K562 (cell line): ENCODE measurements around the gene DENND6B. TPM values are rescaled to one million over a fixed set of nuclear protein-coding genes. Genes with fewer than 3 reads are reported as not detected.

Experiments
- HNRNPLL ChIP-seq: fragments of 200-400 bp; formaldehyde crosslinking; IDR thresholded peaks from 2 replicates; pipeline ENCODE4 v1.6.1; 2017; ENCODE audit warnings: low read length, low read depth, mild to moderate bottlenecking; ENCODE audit not compliant: poor library complexity, severe bottlenecking
- L3MBTL2 ChIP-seq: fragments of 450-650 bp; IDR thresholded peaks from 2 replicates; pipeline ENCODE4 v1.6.1; 2016; ENCODE audit warnings: mild to moderate bottlenecking, moderate library complexity
- MCM7 ChIP-seq, 2 experiments: fragments of 450-650 bp; IDR thresholded peaks; 2 replicates each; pipeline ENCODE4 v1.6.1; 2016 to 2018
- MEIS2 ChIP-seq: fragments of 450-650 bp; IDR thresholded peaks from 2 replicates; pipeline ENCODE4 v1.6.1; 2014; ENCODE audit warnings: mild to moderate bottlenecking; ENCODE audit not compliant: partially characterized antibody
- MGA ChIP-seq: fragments of 450-650 bp; IDR thresholded peaks from 2 replicates; pipeline ENCODE4 v1.6.1; 2016; ENCODE audit warnings: mild to moderate bottlenecking, moderate library complexity
- NFIC ChIP-seq: fragments of 450-650 bp; IDR thresholded peaks from 2 replicates; pipeline ENCODE4 v1.6.1; 2017; ENCODE audit warnings: mild to moderate bottlenecking, inconsistent platforms
- TEAD2 ChIP-seq: fragments of 450-650 bp; IDR thresholded peaks from 2 replicates; pipeline ENCODE4 v1.6.1; 2016; ENCODE audit warnings: missing genetic modification characterization, control low read depth, missing compliant biosample characterization
- TFAM ChIP-seq: fragments of 250-450 bp; sonication (Bioruptor Pico); conservative IDR thresholded peaks from 2 replicates; pipeline ENCODE4 v1.5.0; 2021; ENCODE audit warnings: mild to moderate bottlenecking, moderate library complexity
- ZC3H11A ChIP-seq: IDR thresholded peaks from 2 replicates; pipeline ENCODE4 v1.6.1; 2012; ENCODE audit warnings: low read depth, low read length, improper control_type of control experiment
- polyA plus RNA-seq, 8 experiments: library from polyadenylated mRNA; depleted of rRNA in 4 of 8; stranded (reverse) in 5 of 8; unstranded in 3 of 8; fragments of >200 nt; fragmentation: Nextera tagmentation in 2 of 8; fragmentation: Illumina TruSeq in 1 of 8; extraction: Ambion mirVana in 2 of 8; extraction: Trizol in 1 of 8; gene quantifications; 2 replicates each; pipeline versions ENCODE4 v1.2.1 to v1.2.3, GENCODE V29; 2011 to 2014; ENCODE audit warnings: inconsistent platforms in 1 of 8, missing spikeins in 1 of 8
- total RNA-seq, 7 experiments: library from RNA; depleted of rRNA in 6 of 7; stranded (reverse); fragments of >200 nt in 6 of 7; fragmentation: Illumina TruSeq in 2 of 7; extraction: Trizol in 2 of 7; gene quantifications; 2 replicates each; pipeline versions ENCODE4 v1.2.1 to v1.2.3, GENCODE V29; 2011 to 2021; ENCODE audit warnings: low replicate concordance in 1 of 7
- TF ChIP-seq, protein P1 (sequence below): sonication (generic); formaldehyde crosslinking; IDR thresholded peaks from 2 replicates; pipeline ENCODE4 v1.8.0; 2022; ENCODE audit warnings: missing genetic modification reagents, mild to moderate bottlenecking, borderline replicate concordance

Gene DENND6B
- total and polyA plus RNA-seq, 9 of the 15 experiments (the other 6 are each of a cell fraction or from before 2014, with no cell fraction given), result 0.07 to 3.7 (median 1.5) TPM

DNA sequence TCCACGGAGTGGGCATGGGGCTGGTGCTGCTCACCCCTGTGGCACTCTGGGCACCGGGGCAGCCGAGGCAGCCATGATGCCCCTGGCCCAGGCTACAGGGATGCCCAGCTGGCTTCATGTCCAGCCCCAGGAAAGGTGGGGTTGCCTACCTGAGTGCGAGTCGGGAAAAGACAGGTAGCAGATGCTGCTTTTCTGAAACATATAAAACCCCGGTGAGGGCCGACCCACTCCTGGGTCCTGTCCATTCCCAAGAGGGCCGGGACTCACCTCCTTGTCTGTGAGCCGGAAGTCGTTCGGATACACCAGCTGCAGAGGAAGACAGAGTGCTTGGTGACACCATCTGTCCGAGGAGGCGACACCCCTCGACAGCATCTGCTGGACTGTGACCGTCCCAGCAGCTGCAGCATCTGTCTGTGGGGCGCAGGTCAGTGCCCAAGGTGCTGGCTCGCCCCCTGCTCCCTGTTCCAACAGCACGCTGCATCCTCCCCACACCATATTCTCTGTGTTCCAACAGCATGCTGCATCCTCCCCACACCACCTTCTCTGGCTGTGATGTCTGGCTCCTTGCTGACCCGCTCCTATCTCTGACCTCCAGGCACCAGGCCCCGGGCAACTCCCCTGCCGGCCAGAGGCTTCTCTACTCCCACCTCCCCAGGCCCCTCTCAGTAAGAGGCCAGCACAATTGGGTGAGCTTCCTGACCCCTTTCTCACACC is 8.0 kb downstream of the DENND6B start (continued):
- TF ChIP-seq MGA (peak; percentile 65; the same call in 1 of the 2 replicates), TEAD2 (tag) (no peak), HNRNPLL (no peak), MCM7 (IDR thresholded peaks at IDR 0.05) (no peak), ZC3H11A (no peak), MEIS2 (peak; percentile 40), L3MBTL2 (peak; percentile 60; the same call in 1 of the 2 replicates), TFAM (CRISPR knock-in tag) (no peak), NFIC (peak; percentile 58)
- TF ChIP-seq, protein P1, sequence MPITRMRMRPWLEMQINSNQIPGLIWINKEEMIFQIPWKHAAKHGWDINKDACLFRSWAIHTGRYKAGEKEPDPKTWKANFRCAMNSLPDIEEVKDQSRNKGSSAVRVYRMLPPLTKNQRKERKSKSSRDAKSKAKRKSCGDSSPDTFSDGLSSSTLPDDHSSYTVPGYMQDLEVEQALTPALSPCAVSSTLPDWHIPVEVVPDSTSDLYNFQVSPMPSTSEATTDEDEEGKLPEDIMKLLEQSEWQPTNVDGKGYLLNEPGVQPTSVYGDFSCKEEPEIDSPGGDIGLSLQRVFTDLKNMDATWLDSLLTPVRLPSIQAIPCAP, result no peak
